IMR-90 (cell line): ENCODE data around the gene SLC46A1. TPM values are rescaled to one million over a fixed set of nuclear protein-coding genes. Genes with fewer than 3 reads are reported as not detected.

Source experiments
- ATAC-seq: fragments of 200-7000 bp; cut with Tn5 transposase; 2 replicates; pipeline ENCODE4 v1.9.1; 2020; ENCODE audit warnings: low read depth, mild to moderate bottlenecking, moderate library complexity
- BruUV-seq: library from RNA; stranded (reverse); fragments of 400-500 nt; replicated peaks from 2 replicates; lab custom pipeline; 2021; lab: Mats Ljungman, UMichigan
- CTCF ChIA-PET: fragments of 300-600 bp; formaldehyde crosslinking; extraction: SDS; loops from one replicate; lab custom pipeline; 2021; ENCODE audit warnings: antibody characterized with exemption; lab: Yijun Ruan, JAX
- POLR2A ChIA-PET: fragments of 300-600 bp; sonication (Branson Sonifier 250); formaldehyde crosslinking; loops from one replicate; lab custom pipeline; 2022; ENCODE audit warnings: antibody characterized with exemption; ENCODE audit not compliant: unreplicated experiment; lab: Charles Lee
- DNase-seq: peaks from one replicate; pipeline ENCODE4 v3.0.0; 2013
- H2AFZ ChIP-seq: replicated peaks from 2 replicates; pipeline ENCODE3; 2013; ENCODE audit warnings: low read length, mild to moderate bottlenecking; ENCODE audit not compliant: poor library complexity
- H2AK5ac ChIP-seq: 2 replicates; pipeline ENCODE4 v1.6.1; 2013; ENCODE audit warnings: low read depth, low read length, inconsistent platforms
- H2AK9ac ChIP-seq: replicated peaks from 2 replicates; pipeline ENCODE3; 2013; ENCODE audit warnings: mild to moderate bottlenecking, low read depth, low read length, moderate library complexity; ENCODE audit not compliant: poor library complexity
- H2BK120ac ChIP-seq: 2 replicates; pipeline ENCODE4 v1.6.1; 2013; ENCODE audit warnings: low read depth, low read length, inconsistent platforms
- H2BK15ac ChIP-seq: 3 replicates; pipeline ENCODE4 v1.6.1; 2013; ENCODE audit warnings: low read depth, low read length, inconsistent platforms
- H2BK20ac ChIP-seq: 2 replicates; pipeline ENCODE4 v1.6.1; 2013; ENCODE audit warnings: low read depth, mild to moderate bottlenecking, inconsistent platforms, low read length, moderate library complexity
- H2BK5ac ChIP-seq: 2 replicates; pipeline ENCODE4 v1.6.1; 2013; ENCODE audit warnings: mild to moderate bottlenecking, low read depth, low read length, inconsistent platforms; ENCODE audit not compliant: poor library complexity, severe bottlenecking
- H3K14ac ChIP-seq: replicated peaks from 2 replicates; pipeline ENCODE4 v1.6.1; 2013; ENCODE audit warnings: low read depth, low read length, inconsistent platforms
- H3K18ac ChIP-seq: 2 replicates; pipeline ENCODE4 v1.6.1; 2013; ENCODE audit warnings: low read depth, low read length, control low read depth
- H3K23ac ChIP-seq: 2 replicates; pipeline ENCODE4 v1.6.1; 2013; ENCODE audit warnings: low read depth, low read length, inconsistent platforms
- H3K27ac ChIP-seq: 2 replicates; pipeline ENCODE4 v1.5.1; 2013; ENCODE audit warnings: mild to moderate bottlenecking, control low read depth, low read length; ENCODE audit not compliant: insufficient read depth
- H3K27me3 ChIP-seq: 2 replicates; pipeline ENCODE4 v1.6.1; 2013; ENCODE audit warnings: low read length; ENCODE audit not compliant: control insufficient read depth, insufficient read depth
- H3K36me3 ChIP-seq: 2 replicates; pipeline ENCODE4 v1.6.1; 2013; ENCODE audit warnings: low read length, mixed read lengths; ENCODE audit not compliant: control insufficient read depth, insufficient read depth
- H3K4ac ChIP-seq: 2 replicates; pipeline ENCODE4 v1.6.1; 2013; ENCODE audit warnings: low read depth, low read length, inconsistent platforms
- H3K4me1 ChIP-seq: 2 replicates; pipeline ENCODE4 v1.6.1; 2013; ENCODE audit warnings: low read length, mixed read lengths; ENCODE audit not compliant: control insufficient read depth, insufficient read depth
- H3K4me2 ChIP-seq: 2 replicates; pipeline ENCODE4 v1.6.1; 2013; ENCODE audit warnings: low read depth, mild to moderate bottlenecking, control low read depth, low read length, moderate library complexity
- H3K4me3 ChIP-seq: 2 replicates; pipeline ENCODE4 v1.5.1; 2013; ENCODE audit warnings: low read depth, mild to moderate bottlenecking, control low read depth, low read length, moderate library complexity; ENCODE audit not compliant: insufficient read depth
- H3K56ac ChIP-seq: 2 replicates; pipeline ENCODE4 v1.6.1; 2013; ENCODE audit warnings: low read length, inconsistent platforms; ENCODE audit not compliant: insufficient read depth; ENCODE audit errors: extremely low read depth
- H3K79me1 ChIP-seq, 2 experiments: 2 replicates each; pipeline ENCODE4 v1.6.1; 2013; ENCODE audit warnings: low read length in 2 of 2, inconsistent platforms in 1 of 2, low read depth in 1 of 2
- H3K9ac ChIP-seq: 2 replicates; pipeline ENCODE4 v1.6.1; 2013; ENCODE audit warnings: low read depth, low read length, control low read depth
- H3K9me1 ChIP-seq: 2 replicates; pipeline ENCODE4 v1.6.1; 2013; ENCODE audit warnings: low read length, inconsistent platforms; ENCODE audit not compliant: insufficient read depth
- H3K9me3 ChIP-seq: 2 replicates; pipeline ENCODE4 v1.6.1; 2013; ENCODE audit warnings: low read length; ENCODE audit not compliant: control insufficient read depth, insufficient read depth
- H4K20me1 ChIP-seq: 2 replicates; pipeline ENCODE4 v1.6.1; 2013; ENCODE audit warnings: low read length, inconsistent platforms; ENCODE audit not compliant: insufficient read depth
- H4K5ac ChIP-seq: 2 replicates; pipeline ENCODE4 v1.6.1; 2013; ENCODE audit warnings: mild to moderate bottlenecking, low read depth, low read length, control low read depth
- H4K8ac ChIP-seq, 2 experiments: 2 replicates each; pipeline ENCODE4 v1.6.1; 2013; ENCODE audit warnings: low read depth in 2 of 2, low read length in 2 of 2, control low read depth in 1 of 2, inconsistent platforms in 1 of 2
- H4K91ac ChIP-seq: 2 replicates; pipeline ENCODE4 v1.6.1; 2013; ENCODE audit warnings: low read depth, low read length, inconsistent platforms; ENCODE audit not compliant: insufficient read depth
- MXI1 ChIP-seq: IDR thresholded peaks from 2 replicates; pipeline ENCODE4 v1.6.1; 2012; ENCODE audit warnings: low read depth, mild to moderate bottlenecking, low read length, moderate library complexity, borderline replicate concordance
- NFE2L2 ChIP-seq: fragments of 150-350 bp; IDR thresholded peaks from 2 replicates; pipeline ENCODE4 v1.6.1; 2016; ENCODE audit warnings: low read depth, mild to moderate bottlenecking, low read length
- POLR2A ChIP-seq: IDR thresholded peaks from 2 replicates; pipeline ENCODE4 v1.6.1; 2012; ENCODE audit warnings: mild to moderate bottlenecking, low read depth, low read length
- RAD21 ChIP-seq: IDR thresholded peaks from 2 replicates; pipeline ENCODE4 v1.6.1; 2012; ENCODE audit warnings: low read length, improper control_type of control experiment
- WGBS, 2 experiments: methylation state at CpG; one replicate each; pipeline versions ENCODE4 v1.1.5 to v1.1.7; 2013; ENCODE audit warnings: missing lambda C conversion rate in 2 of 2; ENCODE audit not compliant: insufficient read length in 1 of 2; ENCODE audit errors: extremely low coverage in 2 of 2; 5-methylcytosine and 5-hydroxymethylcytosine counted together
- dilution Hi-C: fragments of 300-500 bp; cut with HindIII; formaldehyde crosslinking; loops from one replicate; pipeline ENCODE4 v1.14.3; 2018; ENCODE audit warnings: low sequenced_read_pairs; ENCODE audit not compliant: unreplicated experiment
- in situ Hi-C: fragments of 300-500 bp; cut with MboI; formaldehyde crosslinking; loops from 3 replicates; pipeline ENCODE4 v1.14.3; 2019; ENCODE audit warnings: low sequenced_read_pairs, inconsistent platforms, mixed read lengths
- intact Hi-C: fragments of 100-400 bp; cut with micrococcal nuclease; formaldehyde crosslinking; loops from 2 replicates; pipeline ENCODE4 v1.10.0; 2022
- polyA plus RNA-seq, 3 experiments: library from polyadenylated mRNA; depleted of rRNA; stranded (reverse); fragments of >200 nt; gene quantifications; 2 replicates each; pipeline ENCODE4 v1.2.3, GENCODE V29; 2012; ENCODE audit warnings: low replicate concordance in 1 of 3
- total RNA-seq: library from RNA; depleted of rRNA; stranded (reverse); fragments of >200 nt; gene quantifications from 2 replicates; pipeline ENCODE4 v1.2.3, GENCODE V29; 2012

Gene SLC46A1
- total and polyA plus RNA-seq, 2 of the 4 experiments (the other 2 are of a cell fraction) = 2.7 to 3.9 TPM

DNA sequence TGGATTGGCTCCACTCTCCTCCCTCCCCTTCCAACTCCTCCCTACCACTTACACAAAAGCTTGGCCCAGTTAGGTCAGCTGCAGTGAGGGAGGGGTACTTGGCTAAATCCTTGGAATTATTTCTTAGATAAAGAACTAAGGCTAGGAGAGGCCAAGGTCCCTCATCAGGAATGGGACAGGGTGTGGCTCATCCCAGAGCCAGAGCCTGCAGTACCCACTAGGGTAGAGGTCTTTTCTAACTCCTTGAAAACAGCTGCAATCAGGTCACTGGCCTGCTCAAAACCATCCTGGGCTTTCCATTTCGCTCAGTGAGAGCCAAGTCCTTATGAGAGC, 1.9 kb upstream of the SLC46A1 start:
- H3K56ac ChIP-seq = no peak overlapping the region
- no peak overlapping the region for H4K91ac ChIP-seq
- H3K36me3 ChIP-seq = no peaks in the 10 kb centered on the region
- intact Hi-C loops = loop anchor here (10.0 kb wide), 1 partner anchor 137 kb away; no protein-coding TSS in a partner anchor
- no peaks in the 10 kb centered on the region for H3K9me3 ChIP-seq
- no peak overlapping the region for H4K5ac ChIP-seq
- CTCF ChIA-PET = no interaction called here
- DNase-seq (no peak), ATAC-seq (no peak)
- no peak overlapping the region for H2BK20ac ChIP-seq
- H3K79me1 ChIP-seq = no peaks in the 10 kb centered on the region
- H4K8ac ChIP-seq = no peak overlapping the region
- no peak overlapping the region for H3K9ac ChIP-seq
- no peak overlapping the region for H3K4ac ChIP-seq
- dilution Hi-C loops = no loop called here
- WGBS, 2 experiments = no CpG with 5 or more reads among the region's 1 CpG
- no peak overlapping the region for H3K4me3 ChIP-seq
- H3K9me1 ChIP-seq = peaks cover 12% of the 10 kb centered on the region
- H2BK120ac ChIP-seq = no peak overlapping the region
- H3K4me1 ChIP-seq = peaks cover 3% of the 10 kb centered on the region
- H3K14ac ChIP-seq = no peak overlapping the region
- H2BK5ac ChIP-seq = no peak overlapping the region
- H2AFZ ChIP-seq = peak overlapping the region; percentile 25
- BruUV-seq = no TSS peak
- H3K4me2 ChIP-seq = no peak overlapping the region
- no peak overlapping the region for H2AK9ac ChIP-seq
- no peak overlapping the region for H3K23ac ChIP-seq
- H3K27ac ChIP-seq = no peak overlapping the region
- H3K27me3 ChIP-seq = peaks cover 15% of the 10 kb centered on the region
- TF ChIP-seq MXI1 = no peak
- no peak for TF ChIP-seq RAD21
- no peak for TF ChIP-seq POLR2A
- no peak for TF ChIP-seq NFE2L2
- no peak overlapping the region for H3K18ac ChIP-seq
- H2BK15ac ChIP-seq = no peak overlapping the region
- no peaks in the 10 kb centered on the region for H4K20me1 ChIP-seq
- POLR2A ChIA-PET = interaction anchor here (0.6 kb wide), 1 partner anchor 638 kb away, joined by 5 read pairs; no protein-coding TSS in a partner anchor
- in situ Hi-C loops = no loop called here
- no peak overlapping the region for H2AK5ac ChIP-seq
